Upper lobe of left lung (tissue), 4 donors: ENCODE data around the gene HASPIN.
A peak's percentile ranks its signal among the peaks of the same experiment; 100 is the strongest.

Source experiments
- POLR2A ChIP-seq, 4 donors: fragments of 450-650 bp; IDR thresholded peaks; one replicate each; pipeline ENCODE4 v1.5.1; 2016 to 2017; ENCODE audit warnings: antibody characterized with exemption in 4 of 4, mild to moderate bottlenecking in 2 of 4
- TF ChIP-seq, protein P1 (sequence below), 6 experiments: fragments of 450-650 bp in 4 of 6; fragments of 200-600 bp in 2 of 6; sonication (generic) in 2 of 6; IDR thresholded peaks; one replicate each; pipeline ENCODE4 v1.5.1; 2016 to 2019; ENCODE audit warnings: antibody characterized with exemption in 6 of 6

DNA sequence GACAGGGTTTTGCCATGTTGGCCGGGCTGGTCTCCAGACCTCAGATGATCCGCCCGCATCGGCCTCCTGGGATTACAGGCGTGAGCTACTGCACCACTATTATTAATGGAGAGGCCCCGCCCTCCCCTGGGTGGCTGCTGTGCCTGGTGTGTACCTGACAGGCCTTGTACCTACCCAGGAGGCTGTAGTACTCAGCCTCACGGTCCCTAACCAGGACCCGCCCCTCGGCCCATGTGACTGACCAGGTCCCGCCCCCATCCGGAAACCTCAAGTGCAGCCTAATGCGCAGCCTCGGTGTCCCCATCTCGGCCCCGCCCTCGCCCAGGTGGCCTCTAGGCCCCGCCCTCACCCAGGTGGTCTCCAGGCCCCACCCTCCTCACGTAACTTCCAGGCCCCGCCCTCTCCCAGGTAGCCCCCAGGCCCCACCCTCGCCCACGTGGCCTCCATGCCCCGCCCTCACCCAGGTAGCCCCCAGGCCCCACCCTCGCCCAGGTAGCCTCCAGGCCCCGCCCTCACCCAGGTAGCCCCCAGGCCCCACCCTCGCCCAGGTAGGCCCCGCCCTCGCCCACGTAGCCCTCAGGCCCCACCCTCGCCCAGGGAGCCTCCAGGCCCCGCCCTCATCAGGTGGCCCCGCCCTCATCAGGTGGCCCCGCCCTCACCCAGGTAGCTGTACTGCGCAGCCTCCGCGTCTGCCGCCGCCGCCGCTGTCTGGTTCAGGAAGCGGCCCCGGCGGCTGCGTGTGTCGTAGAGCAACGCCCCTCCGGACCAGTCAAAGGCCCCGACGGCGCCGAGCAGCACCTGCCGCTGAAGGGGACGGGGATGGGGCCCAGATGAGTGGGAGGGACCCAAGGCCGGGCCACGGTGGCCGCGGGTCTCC is 31.0 kb downstream of the HASPIN start:
- peak in 2 of 4 donors; percentile 25 to 70 for TF ChIP-seq POLR2A (IDR thresholded peaks at IDR 0.05)
- TF ChIP-seq, protein P1, sequence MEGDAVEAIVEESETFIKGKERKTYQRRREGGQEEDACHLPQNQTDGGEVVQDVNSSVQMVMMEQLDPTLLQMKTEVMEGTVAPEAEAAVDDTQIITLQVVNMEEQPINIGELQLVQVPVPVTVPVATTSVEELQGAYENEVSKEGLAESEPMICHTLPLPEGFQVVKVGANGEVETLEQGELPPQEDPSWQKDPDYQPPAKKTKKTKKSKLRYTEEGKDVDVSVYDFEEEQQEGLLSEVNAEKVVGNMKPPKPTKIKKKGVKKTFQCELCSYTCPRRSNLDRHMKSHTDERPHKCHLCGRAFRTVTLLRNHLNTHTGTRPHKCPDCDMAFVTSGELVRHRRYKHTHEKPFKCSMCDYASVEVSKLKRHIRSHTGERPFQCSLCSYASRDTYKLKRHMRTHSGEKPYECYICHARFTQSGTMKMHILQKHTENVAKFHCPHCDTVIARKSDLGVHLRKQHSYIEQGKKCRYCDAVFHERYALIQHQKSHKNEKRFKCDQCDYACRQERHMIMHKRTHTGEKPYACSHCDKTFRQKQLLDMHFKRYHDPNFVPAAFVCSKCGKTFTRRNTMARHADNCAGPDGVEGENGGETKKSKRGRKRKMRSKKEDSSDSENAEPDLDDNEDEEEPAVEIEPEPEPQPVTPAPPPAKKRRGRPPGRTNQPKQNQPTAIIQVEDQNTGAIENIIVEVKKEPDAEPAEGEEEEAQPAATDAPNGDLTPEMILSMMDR (IDR thresholded peaks at IDR 0.05), result no peak
